HG03060 (cell line): ENCODE measurements around the gene ZNF385D.

ENCODE experiments used
- ATAC-seq: cut with Tn5 transposase; IDR thresholded peaks from one replicate; pipeline ENCODE4 v1.9.1; 2021; ENCODE audit warnings: low read depth, moderate number of reproducible peaks; ENCODE audit not compliant: unreplicated experiment

ZNF385D gene

GRCh38 chr3:21462141-21462540 lies 288.9 kb downstream of the ZNF385D start:
- ATAC-seq, result no peak

GRCh38 chr3:21457084-21457483 lies 293.9 kb downstream of the ZNF385D start:
- ATAC-seq, result no peak

- no peak for ATAC-seq
These were observed 301.3 kb downstream of the ZNF385D start for GRCh38 chr3:21449738-21450137.

GRCh38 chr3:21447476-21448151 lies 303.4 kb downstream of the ZNF385D start:
- ATAC-seq, result no peak

GRCh38 chr3:21446945-21447475 lies 304.0 kb downstream of the ZNF385D start:
- ATAC-seq, result no peak

DNA sequence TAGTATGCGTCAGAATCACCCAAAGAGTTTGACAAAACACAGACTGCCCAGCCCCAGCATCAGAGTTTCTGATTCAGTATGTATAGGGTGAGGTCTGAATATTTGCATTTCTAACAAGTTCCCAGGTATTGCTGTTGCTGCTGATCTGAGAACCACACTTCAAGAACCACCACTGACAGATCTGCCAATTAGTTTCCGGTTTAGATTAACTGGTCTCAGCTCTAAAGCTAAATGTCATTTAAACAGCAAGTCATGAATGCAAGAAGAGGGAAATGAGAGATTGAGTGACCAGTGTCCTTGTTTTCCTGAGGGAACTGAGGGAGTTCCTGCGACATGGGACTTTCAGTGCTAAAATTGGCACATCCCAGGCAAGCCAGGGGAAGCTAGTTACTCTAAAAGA lies 305.0 kb downstream of the ZNF385D start:
- ATAC-seq, result no peak

- ATAC-seq, result no peak
These were observed 309.2 kb downstream of the ZNF385D start for GRCh38 chr3:21441821-21442220.

- no peak for ATAC-seq
These were observed 314.2 kb downstream of the ZNF385D start for GRCh38 chr3:21436835-21437234.

DNA sequence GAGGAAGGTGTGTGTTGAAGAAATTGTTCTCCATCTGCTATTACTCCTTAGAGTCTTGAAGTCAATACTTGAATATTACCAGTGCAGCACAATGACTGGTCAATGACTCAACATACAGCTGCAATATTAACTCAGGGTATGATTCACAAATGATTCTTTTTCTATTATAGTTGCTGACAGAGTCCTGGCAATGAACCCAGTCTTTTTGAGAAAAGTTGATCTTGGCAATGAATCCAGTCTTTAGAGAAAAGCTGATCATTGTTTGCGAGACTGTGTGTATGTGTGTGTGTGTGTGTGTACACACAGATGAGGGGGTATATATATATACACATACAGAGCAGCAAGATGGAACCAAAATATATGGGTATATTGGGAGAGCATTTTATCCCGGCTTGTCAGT lies 315.1 kb downstream of the ZNF385D start:
- ATAC-seq, result no peak

DNA sequence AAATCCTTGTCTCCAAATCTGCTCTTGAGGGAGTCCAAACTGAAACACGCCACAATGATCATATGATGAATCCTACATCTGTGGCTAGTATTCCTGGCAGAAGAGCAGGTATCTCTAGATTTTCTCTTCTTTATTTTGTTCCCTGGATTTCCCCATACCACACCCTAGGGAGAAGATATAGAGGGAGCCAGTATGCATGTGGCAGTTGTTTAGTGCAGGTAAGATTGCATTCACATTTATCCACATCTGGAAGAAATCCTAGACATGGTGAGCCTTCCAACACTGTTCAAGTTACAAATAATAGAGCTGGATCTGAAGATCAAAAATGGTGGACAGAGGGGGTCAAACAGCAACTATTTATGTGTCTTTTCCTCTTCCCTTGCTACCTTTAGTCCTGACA lies 316.7 kb downstream of the ZNF385D start:
- no peak for ATAC-seq

GRCh38 chr3:21433751-21434150 lies 317.3 kb downstream of the ZNF385D start:
- ATAC-seq, result no peak

DNA sequence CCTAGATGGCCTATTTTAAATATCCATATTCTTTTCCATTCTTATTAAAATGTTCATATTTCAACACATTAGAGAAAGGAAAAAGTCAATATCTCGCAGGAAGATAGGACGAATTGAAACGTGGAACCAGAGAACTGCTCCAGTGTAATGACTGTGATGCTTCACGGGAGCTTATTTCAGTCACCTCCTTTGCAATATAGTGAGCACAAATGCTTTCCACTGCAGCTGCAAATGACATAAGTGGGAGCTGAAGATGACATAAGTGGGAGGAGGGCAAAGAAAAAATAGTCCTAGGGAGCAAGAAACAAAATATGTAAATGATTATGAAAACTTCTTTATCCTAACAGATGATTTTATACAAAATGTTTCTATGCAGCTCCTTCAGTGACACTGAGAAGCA lies 324.1 kb downstream of the ZNF385D start:
- no peak for ATAC-seq

- ATAC-seq, result no peak
These were observed 325.3 kb downstream of the ZNF385D start for GRCh38 chr3:21425715-21426114.

- ATAC-seq, result no peak
These were observed 329.9 kb downstream of the ZNF385D start for GRCh38 chr3:21421096-21421495.

- ATAC-seq, result no peak
These were observed 333.0 kb downstream of the ZNF385D start for GRCh38 chr3:21417991-21418390.

DNA sequence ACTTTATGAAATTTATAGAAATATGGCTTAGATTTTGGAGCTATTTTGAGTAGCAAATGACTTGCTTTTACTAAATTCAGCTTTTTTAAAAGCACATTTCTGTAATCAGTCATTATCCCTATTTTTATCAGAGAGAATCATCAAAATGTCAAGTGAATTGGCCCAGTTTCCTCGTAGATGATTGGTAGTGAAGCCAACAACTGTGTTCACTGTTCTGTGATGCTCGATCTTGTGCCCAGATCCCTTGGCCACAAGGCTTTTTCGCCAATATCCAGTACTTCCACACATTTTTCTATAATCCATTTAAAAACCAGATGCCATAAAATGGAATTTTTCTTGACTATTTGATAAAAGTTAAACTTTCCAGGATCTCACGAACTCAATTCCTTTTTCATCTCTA lies 336.5 kb downstream of the ZNF385D start:
- ATAC-seq, result no peak

DNA sequence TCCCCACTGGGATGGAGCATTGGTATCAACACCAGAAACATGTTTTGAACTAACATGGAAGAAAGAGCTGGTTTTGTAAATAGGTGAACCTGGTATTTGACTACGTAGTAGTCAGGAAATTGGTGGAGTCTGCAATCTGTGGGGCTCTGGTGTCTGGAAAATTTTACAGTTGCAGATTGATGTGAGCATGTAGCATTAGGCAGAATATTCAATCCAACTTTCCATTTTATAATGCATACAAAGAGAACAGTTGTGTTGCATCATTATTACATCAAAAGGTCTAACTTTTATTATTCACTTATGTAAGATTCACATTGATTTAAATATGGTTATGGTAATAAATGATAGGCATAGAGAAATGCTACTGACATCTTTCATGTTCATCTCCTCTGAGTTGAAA lies 340.0 kb downstream of the ZNF385D start:
- ATAC-seq, result no peak

DNA sequence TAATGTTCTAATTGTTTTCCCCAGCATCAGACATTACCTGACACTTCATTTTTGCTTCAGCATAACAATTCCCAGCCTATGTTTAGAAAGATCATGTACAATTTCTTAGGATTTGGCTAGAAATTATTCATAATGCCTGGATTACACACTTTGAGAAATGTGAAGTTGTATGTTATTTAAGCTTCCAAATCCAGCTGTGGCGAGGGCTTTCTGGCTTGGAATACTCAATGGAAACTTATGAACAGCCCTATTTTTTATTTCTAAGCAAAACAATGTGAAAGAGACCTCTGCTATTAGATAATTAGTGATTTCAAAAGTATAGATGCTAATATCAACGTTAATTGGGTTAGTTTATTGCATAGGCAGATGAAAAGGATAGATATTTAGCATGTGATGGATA lies 341.6 kb downstream of the ZNF385D start:
- ATAC-seq, result no peak

DNA sequence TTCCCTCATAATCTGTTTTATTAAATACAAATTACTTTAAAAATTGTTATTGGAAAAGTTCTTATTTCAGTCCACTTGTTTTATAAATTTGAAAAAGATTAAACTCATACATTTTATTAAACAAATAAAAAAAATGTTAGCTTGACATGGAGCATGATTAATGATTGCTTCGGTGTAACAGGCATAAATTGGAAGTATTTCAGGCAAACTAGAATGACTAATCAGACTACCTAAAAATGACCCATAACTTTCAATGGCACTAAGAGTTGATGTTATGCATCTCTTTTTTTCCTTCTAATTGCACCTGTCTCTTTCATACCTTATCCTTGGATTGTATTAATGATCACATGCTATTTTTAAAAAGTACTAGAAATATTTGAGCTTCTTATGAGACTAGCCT lies 343.3 kb downstream of the ZNF385D start:
- ATAC-seq, result no peak

DNA sequence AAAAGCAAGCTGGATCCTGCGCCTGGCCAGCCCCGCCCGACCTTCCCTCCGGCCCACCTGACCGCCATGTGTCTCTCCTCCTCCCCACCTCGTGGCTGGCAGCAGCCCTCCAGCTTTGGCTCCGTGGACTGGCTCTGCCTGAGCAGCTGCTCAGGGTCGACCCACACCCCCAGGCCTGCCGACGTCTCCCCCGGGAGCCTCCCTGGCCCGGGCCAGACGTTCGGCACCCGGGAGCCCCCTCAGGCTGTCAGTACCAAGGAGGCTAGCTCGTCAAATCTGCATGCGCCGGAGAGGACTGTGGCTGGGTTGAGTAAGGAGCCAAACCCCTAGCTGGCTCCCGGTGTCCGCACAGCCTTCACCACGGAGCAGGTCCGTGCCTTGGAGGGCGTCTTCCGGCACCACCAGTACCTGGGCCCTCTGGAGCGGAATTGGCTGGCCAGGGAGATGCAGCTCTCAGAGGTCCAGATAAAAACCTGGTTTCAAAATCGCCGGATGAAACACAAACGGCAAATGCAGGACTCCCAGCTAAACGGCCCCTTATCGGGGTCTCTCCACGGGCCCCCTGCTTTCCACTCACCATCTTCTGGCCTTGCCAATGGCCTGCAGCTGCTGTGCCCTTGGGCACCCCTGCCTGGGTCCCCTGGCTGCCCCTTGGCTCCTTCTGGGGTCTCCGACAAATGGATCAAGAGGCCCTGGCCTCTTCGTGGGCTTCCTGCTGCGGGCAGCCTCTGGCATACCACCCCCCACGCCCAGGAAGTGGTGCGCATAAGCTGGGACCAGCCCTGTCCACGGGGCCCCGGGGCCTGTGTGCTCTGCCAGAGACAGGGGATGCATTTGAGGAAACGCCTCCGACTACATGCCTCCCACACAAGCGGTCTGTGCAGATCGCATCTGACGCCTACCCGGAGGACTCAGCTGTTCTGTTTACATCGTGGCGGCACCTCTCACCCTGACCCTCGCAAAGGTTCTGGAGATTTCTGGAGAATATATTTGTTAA lies 345.0 kb downstream of the ZNF385D start:
- ATAC-seq, result no peak

- no peak for ATAC-seq
These were observed 352.5 kb downstream of the ZNF385D start for GRCh38 chr3:21398461-21398860.
